ENCODE measurements around the gene TMEM43.

DNA sequence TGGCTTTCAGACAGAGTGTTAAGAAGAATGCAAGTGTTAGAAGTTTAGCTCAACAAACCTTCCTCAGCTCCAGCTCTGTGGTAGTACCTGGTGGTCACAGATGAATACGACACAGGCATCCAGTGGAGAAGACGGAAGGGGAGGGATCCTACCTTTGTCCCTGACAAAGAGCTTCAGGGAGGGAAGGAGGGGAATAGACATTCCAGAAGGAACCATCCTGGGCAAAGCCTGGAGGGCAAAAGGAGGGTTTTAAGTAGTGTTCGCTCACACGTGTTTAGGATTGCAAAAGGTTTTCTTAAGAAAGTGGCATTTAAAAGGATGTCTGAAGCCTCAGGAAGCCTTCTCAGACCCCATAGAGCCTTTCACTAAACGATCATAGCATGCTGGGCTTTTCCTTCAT, 3.0 kb upstream of the TMEM43 start:
- TF ChIP-seq, protein P1, sequence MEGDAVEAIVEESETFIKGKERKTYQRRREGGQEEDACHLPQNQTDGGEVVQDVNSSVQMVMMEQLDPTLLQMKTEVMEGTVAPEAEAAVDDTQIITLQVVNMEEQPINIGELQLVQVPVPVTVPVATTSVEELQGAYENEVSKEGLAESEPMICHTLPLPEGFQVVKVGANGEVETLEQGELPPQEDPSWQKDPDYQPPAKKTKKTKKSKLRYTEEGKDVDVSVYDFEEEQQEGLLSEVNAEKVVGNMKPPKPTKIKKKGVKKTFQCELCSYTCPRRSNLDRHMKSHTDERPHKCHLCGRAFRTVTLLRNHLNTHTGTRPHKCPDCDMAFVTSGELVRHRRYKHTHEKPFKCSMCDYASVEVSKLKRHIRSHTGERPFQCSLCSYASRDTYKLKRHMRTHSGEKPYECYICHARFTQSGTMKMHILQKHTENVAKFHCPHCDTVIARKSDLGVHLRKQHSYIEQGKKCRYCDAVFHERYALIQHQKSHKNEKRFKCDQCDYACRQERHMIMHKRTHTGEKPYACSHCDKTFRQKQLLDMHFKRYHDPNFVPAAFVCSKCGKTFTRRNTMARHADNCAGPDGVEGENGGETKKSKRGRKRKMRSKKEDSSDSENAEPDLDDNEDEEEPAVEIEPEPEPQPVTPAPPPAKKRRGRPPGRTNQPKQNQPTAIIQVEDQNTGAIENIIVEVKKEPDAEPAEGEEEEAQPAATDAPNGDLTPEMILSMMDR (IDR thresholded peaks at IDR 0.05; ENCODE audit: poor library complexity) = no peak
- TF ChIP-seq EZH2 (IDR thresholded peaks at IDR 0.05; ENCODE audit: borderline replicate concordance) (no peak), EZH2phosphoT487 (IDR thresholded peaks at IDR 0.05; ENCODE audit: low read depth, severe bottlenecking, unreplicated experiment) (no peak)

Data from hepatocyte (in vitro differentiated cells).